ENCODE measurements around the gene SH3YL1. TPM values are rescaled to one million over a fixed set of nuclear protein-coding genes. Genes with fewer than 3 reads are reported as not detected.

Gene SH3YL1
- total and polyA plus RNA-seq, 2 experiments from 2014 or later = 35.6 to 45.8 TPM

- no peaks in the 10 kb centered on the region for H3K4me1 ChIP-seq (ENCODE audit: insufficient read depth)
- H3K9me2 ChIP-seq (ENCODE audit: insufficient read depth) = no peaks in the 10 kb centered on the region
- ATAC-seq = no peak
- H2AFZ ChIP-seq = 0 out of 2 replicates have a peak overlapping the region, but pooled peaks have one; percentile 59
- peaks cover 4% of the 10 kb centered on the region; the same call in 1 of the 3 replicates for H3K36me3 Mint-ChIP-seq (ENCODE audit: low read depth)
- peaks cover 8% of the 10 kb centered on the region for H3K9me3 Mint-ChIP-seq
- DNase-seq (ENCODE audit: low spot score) = no peak
- no peak overlapping the region for H3K27ac Mint-ChIP-seq
- H3K4me1 Mint-ChIP-seq = no peaks in the 10 kb centered on the region
- no peaks in the 10 kb centered on the region for H3K36me3 ChIP-seq (ENCODE audit: insufficient read depth)
- no peaks in the 10 kb centered on the region for H4K20me1 ChIP-seq (replicated peaks; ENCODE audit: insufficient read depth)
- peaks cover 6% of the 10 kb centered on the region for H3K27me3 Mint-ChIP-seq (ENCODE audit: insufficient read depth, low read depth, poor library complexity)
- no peak overlapping the region for H3K4me3 ChIP-seq
- no peak overlapping the region for H3K27ac ChIP-seq (ENCODE audit: low read depth)
- no peaks in the 10 kb centered on the region for H3F3A ChIP-seq (replicated peaks; ENCODE audit: low read depth)
- H3K4me2 ChIP-seq = no peak overlapping the region
- no peaks in the 10 kb centered on the region for H3K27me3 ChIP-seq (ENCODE audit: insufficient read depth)
- TF ChIP-seq REST (IDR thresholded peaks at IDR 0.05; ENCODE audit: unreplicated experiment) (no peak), NANOG (IDR thresholded peaks at IDR 0.05; ENCODE audit: borderline replicate concordance) (no peak), STAT1 (IDR thresholded peaks at IDR 0.05; ENCODE audit: unreplicated experiment) (no peak), CTCF (conservative IDR thresholded peaks at IDR 0.05; ENCODE audit: low read depth in 2 of 2) (no peak), POLR2AphosphoS5 (IDR thresholded peaks at IDR 0.05; ENCODE audit: low read depth) (no peak), ZNF331 (CRISPR knock-in tag; IDR thresholded peaks at IDR 0.05; ENCODE audit: low read depth) (no peak), ZNF114 (CRISPR knock-in tag; IDR thresholded peaks at IDR 0.05) (no peak), ETS1 (IDR thresholded peaks at IDR 0.05) (no peak), ZNF462 (CRISPR knock-in tag; IDR thresholded peaks at IDR 0.05) (no peak), EZH2 (IDR thresholded peaks at IDR 0.05; ENCODE audit: low read depth, unreplicated experiment) (no peak), CREB1 (CRISPR knock-in tag; IDR thresholded peaks at IDR 0.05; ENCODE audit: low read depth) (no peak), JUNB (IDR thresholded peaks at IDR 0.05; ENCODE audit: unreplicated experiment) (no peak), EZH2phosphoT487 (IDR thresholded peaks at IDR 0.05; ENCODE audit: unreplicated experiment) (no peak)
- no peaks in the 10 kb centered on the region for H3K79me2 ChIP-seq (replicated peaks; ENCODE audit: insufficient read depth)
- no peak overlapping the region for H3K4me3 Mint-ChIP-seq
Measured at GRCh38 chr2:175161-175786, 88.6 kb downstream of the SH3YL1 start.
